Right atrium auricular region (tissue), 2 donors: ENCODE results near the gene VEGFD. TPM values are rescaled to one million over a fixed set of nuclear protein-coding genes. Genes with fewer than 3 reads are reported as not detected.
A peak's percentile ranks its signal among the peaks of the same experiment; 100 is the strongest.
"Not testable (repeated sequence)": the region's sequence is repeated elsewhere in the genome, so short reads cannot be mapped to it uniquely, and the experiment has no call there.

Experiments
- DNase-seq: peaks from one replicate; pipeline ENCODE4 v3.0.0-alpha.2; 2019; ENCODE audit warnings: low spot score
- H3K27ac ChIP-seq, 2 donors: fragments of 200-600 bp; sonication (generic); 1 replicate in 1 of 2; 2 replicates in 1 of 2; pipeline ENCODE4 v1.5.1; 2016 to 2019
- H3K27me3 ChIP-seq, 2 donors: fragments of 200-600 bp; sonication (generic); one replicate each; pipeline versions ENCODE4 v1.5.1 to v1.6.0; 2017 to 2019
- H3K36me3 ChIP-seq: fragments of 200-600 bp; sonication (generic); one replicate; pipeline ENCODE4 v1.5.1; 2016
- H3K4me1 ChIP-seq, 2 donors: fragments of 200-600 bp; sonication (generic); one replicate each; pipeline versions ENCODE4 v1.5.1 to v1.6.0; 2017 to 2019
- H3K4me3 ChIP-seq, 2 donors: fragments of 200-600 bp; sonication (generic); 1 replicate in 1 of 2; 2 replicates in 1 of 2; pipeline ENCODE4 v1.5.1; 2017 to 2019; ENCODE audit warnings: mild to moderate bottlenecking in 1 of 2, moderate library complexity in 1 of 2
- H3K9me3 ChIP-seq, 2 donors: fragments of 200-600 bp; sonication (generic); one replicate each; pipeline ENCODE4 v1.5.1; 2019
- total RNA-seq, 2 donors: library from RNA; depleted of rRNA; stranded (reverse); fragments of >200 nt; gene quantifications; one replicate each; pipeline ENCODE4 v1.1.0, GENCODE V29; 2016
- TF ChIP-seq, protein P1 (sequence below), 2 donors: fragments of 200-600 bp; sonication (generic); IDR thresholded peaks; one replicate each; pipeline ENCODE4 v1.5.1; 2019; ENCODE audit warnings: antibody characterized with exemption in 2 of 2

VEGFD gene
- total RNA-seq, 2 donors from 2014 or later, result 1.6 to 4.9 TPM

DNA sequence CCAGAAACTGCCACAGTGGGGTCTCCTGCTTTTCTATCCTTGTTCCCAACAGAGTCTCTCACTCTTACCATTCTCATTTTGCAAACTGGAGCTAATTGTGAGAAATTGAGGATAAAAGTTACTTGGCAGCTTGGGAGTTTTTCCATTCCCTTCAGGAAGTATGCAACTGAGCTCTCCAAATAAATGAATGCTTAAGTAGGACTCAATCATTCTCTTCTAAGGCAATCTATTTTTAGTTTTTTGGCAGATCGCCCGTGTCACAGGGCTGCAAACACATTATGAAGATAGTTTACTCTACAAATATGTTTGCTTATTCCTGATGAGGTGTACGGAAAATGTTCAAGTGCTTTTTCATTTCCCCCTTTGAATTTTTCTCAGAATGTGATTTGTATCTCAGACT lies 74.1 kb downstream of the VEGFD start:
- TF ChIP-seq, protein P1, sequence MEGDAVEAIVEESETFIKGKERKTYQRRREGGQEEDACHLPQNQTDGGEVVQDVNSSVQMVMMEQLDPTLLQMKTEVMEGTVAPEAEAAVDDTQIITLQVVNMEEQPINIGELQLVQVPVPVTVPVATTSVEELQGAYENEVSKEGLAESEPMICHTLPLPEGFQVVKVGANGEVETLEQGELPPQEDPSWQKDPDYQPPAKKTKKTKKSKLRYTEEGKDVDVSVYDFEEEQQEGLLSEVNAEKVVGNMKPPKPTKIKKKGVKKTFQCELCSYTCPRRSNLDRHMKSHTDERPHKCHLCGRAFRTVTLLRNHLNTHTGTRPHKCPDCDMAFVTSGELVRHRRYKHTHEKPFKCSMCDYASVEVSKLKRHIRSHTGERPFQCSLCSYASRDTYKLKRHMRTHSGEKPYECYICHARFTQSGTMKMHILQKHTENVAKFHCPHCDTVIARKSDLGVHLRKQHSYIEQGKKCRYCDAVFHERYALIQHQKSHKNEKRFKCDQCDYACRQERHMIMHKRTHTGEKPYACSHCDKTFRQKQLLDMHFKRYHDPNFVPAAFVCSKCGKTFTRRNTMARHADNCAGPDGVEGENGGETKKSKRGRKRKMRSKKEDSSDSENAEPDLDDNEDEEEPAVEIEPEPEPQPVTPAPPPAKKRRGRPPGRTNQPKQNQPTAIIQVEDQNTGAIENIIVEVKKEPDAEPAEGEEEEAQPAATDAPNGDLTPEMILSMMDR (IDR thresholded peaks at IDR 0.05), result no peak
- H3K27me3 ChIP-seq, result no peaks in the 10 kb centered on the region
- H3K9me3 ChIP-seq, result no peaks in the 10 kb centered on the region
- H3K36me3 ChIP-seq, result no peaks in the 10 kb centered on the region
- no peak overlapping the region for H3K4me3 ChIP-seq
- peaks cover 0 to 4% of the 10 kb centered on the region in 2 donors for H3K4me1 ChIP-seq
- no peak for DNase-seq
- H3K27ac ChIP-seq, result peak overlapping the region; percentile 54 to 83

DNA sequence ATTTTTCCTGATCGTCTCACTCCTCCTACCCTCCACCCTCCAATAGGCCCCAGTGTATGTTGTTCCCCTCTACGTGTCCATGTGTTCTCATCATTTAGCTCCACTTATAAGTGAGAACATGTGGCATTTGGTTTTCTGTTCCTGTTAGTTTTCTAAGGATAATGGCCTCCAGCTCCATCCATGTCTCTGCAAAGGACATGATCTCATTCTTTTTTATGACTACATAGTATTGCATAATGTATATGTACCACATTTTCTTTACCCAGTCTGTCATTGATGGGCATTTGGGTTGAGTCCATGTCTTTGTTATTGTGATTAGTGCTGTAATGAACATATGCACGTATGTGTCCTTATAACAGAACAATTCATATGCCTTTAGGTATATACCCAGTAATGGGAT lies 78.3 kb downstream of the VEGFD start:
- not testable (repeated sequence) for H3K27ac ChIP-seq, H3K4me1 ChIP-seq, H3K36me3 ChIP-seq, DNase-seq, H3K27me3 ChIP-seq, H3K9me3 ChIP-seq, H3K4me3 ChIP-seq

DNA sequence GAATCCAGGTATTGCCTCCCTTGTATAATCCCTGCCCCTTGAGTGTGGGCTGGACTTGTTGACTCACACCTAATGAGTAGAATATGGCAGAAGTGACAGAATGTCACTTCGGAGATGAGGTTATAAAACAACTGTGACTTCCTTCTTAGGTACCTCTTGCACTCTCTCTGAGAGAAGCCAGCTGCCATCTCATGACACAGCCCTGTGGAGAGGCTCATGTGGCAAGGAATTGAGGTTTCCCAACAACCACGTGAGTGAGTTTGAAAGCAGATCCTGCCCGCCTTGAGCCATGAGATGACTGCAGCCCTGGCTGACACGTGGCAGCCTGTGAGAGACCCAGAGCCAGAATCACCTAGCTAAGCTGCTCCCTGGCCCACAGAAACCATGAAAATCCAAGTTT lies 82.3 kb downstream of the VEGFD start:
- Histone ChIP-seq H3K4me3 (no peak overlapping the region), H3K36me3 (no peaks in the 10 kb centered on the region), H3K4me1 (peaks cover 0 to 20% of the 10 kb centered on the region in 2 donors), H3K27me3 (no peaks in the 10 kb centered on the region), H3K9me3 (no peaks in the 10 kb centered on the region), H3K27ac (peak overlapping the region; percentile 44 to 68)
- TF ChIP-seq, protein P1 (IDR thresholded peaks at IDR 0.05), result no peak
- DNase-seq, result peak; percentile 75

DNA sequence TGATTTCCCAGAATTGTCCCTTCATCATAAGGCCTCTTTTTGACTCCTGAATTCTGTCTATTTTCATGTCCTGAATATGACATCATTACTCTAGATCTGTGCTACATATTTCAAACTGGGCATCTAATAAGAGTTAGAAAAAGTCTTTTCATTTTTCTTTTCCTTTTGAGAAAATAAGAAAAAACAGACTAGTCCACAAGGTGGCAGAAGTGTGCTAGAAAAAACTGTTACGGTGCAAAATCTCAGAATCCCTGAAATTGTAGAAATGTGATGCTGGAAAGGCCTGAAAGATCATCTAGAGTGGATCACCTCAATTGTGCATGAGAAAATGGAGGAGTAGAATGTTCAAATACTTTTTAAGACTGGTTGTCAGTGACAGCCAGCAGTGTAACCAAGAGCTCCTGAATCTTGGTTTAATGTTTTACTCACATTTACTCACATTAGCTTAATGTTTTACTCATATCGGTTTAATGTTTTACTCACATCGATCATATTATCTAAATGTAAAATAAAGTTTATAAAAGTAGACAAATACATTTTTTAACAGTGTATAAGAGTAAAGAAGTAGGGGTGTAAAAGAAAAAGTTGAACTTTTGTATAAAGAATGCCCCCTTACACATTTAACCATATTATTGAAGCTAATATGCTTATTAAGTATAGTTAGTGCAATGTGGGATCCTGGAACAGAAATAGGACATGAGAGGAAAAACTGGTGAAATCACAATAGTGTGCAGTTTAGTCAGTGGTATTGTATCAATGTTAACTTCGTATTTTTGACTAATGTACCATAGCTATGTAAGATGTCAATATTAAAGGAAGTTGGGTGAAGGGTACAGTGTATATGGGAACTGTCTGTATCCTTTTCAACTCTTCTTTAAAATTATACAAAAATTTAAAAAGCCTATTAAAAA lies 84.0 kb downstream of the VEGFD start:
- TF ChIP-seq, protein P1 (IDR thresholded peaks at IDR 0.05), result peak; percentile 18 to 64
- peak overlapping the region; percentile 61 to 68 for H3K27ac ChIP-seq
- peaks cover 0 to 20% of the 10 kb centered on the region in 2 donors for H3K4me1 ChIP-seq
- no peaks in the 10 kb centered on the region for H3K36me3 ChIP-seq
- H3K27me3 ChIP-seq, result no peaks in the 10 kb centered on the region
- DNase-seq, result no peak
- no peak overlapping the region for H3K4me3 ChIP-seq
- H3K9me3 ChIP-seq, result no peaks in the 10 kb centered on the region

DNA sequence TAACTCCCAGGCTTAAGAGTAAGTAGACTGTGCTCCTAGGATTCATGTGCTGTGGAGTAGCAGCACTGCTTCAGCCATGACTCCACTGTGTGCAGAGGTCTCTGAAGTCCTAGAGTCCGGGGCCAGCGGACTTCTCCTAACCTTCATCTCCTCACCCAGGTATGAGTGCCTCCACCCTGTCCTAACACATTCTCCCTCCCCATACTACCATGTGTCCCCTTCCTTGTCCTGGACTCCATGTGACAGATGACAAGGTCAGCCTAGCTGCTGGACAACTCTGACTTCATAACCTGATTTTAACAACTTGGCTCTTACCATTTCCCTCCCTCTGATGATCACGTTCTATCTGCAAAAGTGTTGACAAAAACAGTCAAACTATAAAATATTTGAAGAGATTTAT lies 85.4 kb downstream of the VEGFD start:
- Histone ChIP-seq H3K27ac (peak overlapping the region; percentile 61 to 67), H3K36me3 (no peaks in the 10 kb centered on the region), H3K4me1 (peaks cover 0 to 20% of the 10 kb centered on the region in 2 donors), H3K4me3 (no peak overlapping the region), H3K9me3 (no peaks in the 10 kb centered on the region), H3K27me3 (no peaks in the 10 kb centered on the region)
- TF ChIP-seq, protein P1 (IDR thresholded peaks at IDR 0.05), result no peak
- DNase-seq, result no peak

DNA sequence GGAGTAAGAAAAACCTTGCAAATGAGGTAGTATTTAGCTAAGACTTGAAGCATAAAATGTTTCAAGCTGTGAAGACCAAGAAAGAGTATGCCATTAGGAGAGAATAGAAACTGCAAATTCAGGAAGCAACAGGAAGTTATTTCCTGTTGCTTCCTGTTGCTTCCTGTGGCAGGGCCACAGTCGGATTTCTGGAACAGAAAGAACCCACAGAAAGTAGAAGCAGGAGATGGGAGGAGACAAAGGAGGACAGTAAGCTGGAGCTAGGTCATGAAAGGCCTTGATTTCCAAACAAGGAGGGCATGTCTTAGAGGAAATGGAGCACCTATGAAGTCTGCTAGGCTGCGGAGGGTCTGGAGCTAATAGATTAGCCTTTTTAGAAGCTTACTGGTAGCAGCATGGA lies 86.0 kb downstream of the VEGFD start:
- Histone ChIP-seq H3K4me1 (peaks cover 0 to 20% of the 10 kb centered on the region in 2 donors), H3K27ac (peak overlapping the region; percentile 61 to 67)

More for the DNA sequence above, 86.0 kb downstream of the VEGFD start:
- no peaks in the 10 kb centered on the region for H3K36me3 ChIP-seq
- no peaks in the 10 kb centered on the region for H3K9me3 ChIP-seq
- H3K4me3 ChIP-seq, result no peak overlapping the region
- H3K27me3 ChIP-seq, result no peaks in the 10 kb centered on the region
- no peak for DNase-seq
- TF ChIP-seq, protein P1 (IDR thresholded peaks at IDR 0.05), result no peak

Other genes starting within 250 kb of the VEGFD start
- 1 to 10 TPM; 1.1 to 1.8 TPM for gene ASB9, start 114.3 kb downstream of the VEGFD start, total RNA-seq
- gene ASB11, start 68.8 kb downstream of the VEGFD start, total RNA-seq, result 100 to 1,000 TPM in 1 of 2 donors, 10 to 100 TPM in 1; 57.1 to 137 TPM
- gene PIGA, start 48.9 kb downstream of the VEGFD start, total RNA-seq, result 1 to 10 TPM; 2.7 to 2.9 TPM
- gene PIR, start 108.9 kb upstream of the VEGFD start, total RNA-seq, result 10 to 100 TPM; 14.3 to 19.2 TPM
- 10 to 100 TPM; 12.9 to 20.1 TPM for gene BMX, start 116.4 kb upstream of the VEGFD start, total RNA-seq
- 10 to 100 TPM; 15.2 to 26.1 TPM for gene ACE2, start 216.5 kb upstream of the VEGFD start, total RNA-seq